Adipocyte (in vitro differentiated cells): ENCODE measurements around the gene LTBR.

ENCODE experiments used
- DNase-seq: peaks from one replicate; pipeline ENCODE4 v3.0.0-alpha.2; 2015; ENCODE audit warnings: low read depth
- H3K27me3 ChIP-seq: replicated peaks from 2 replicates; pipeline ENCODE4 v1.7.0; 2013; ENCODE audit warnings: mild to moderate bottlenecking, low read length, moderate library complexity; ENCODE audit not compliant: control insufficient read depth, insufficient read depth
- H3K36me3 ChIP-seq: 2 replicates; pipeline ENCODE4 v1.7.0; 2013; ENCODE audit warnings: low read length, mild to moderate bottlenecking, moderate library complexity; ENCODE audit not compliant: control insufficient read depth, insufficient read depth, severe bottlenecking
- H3K4me1 ChIP-seq: 2 replicates; pipeline ENCODE4 v1.7.0; 2013; ENCODE audit warnings: mild to moderate bottlenecking, low read length, moderate library complexity; ENCODE audit not compliant: control insufficient read depth, insufficient read depth
- H3K4me3 ChIP-seq: 2 replicates; pipeline ENCODE4 v1.7.0; 2013; ENCODE audit warnings: mild to moderate bottlenecking, low read length, moderate library complexity
- H3K9ac ChIP-seq: 2 replicates; pipeline ENCODE4 v1.7.0; 2013; ENCODE audit warnings: mild to moderate bottlenecking, low read length, moderate library complexity
- H3K9me3 ChIP-seq: 2 replicates; pipeline ENCODE4 v1.7.0; 2013; ENCODE audit warnings: mild to moderate bottlenecking, low read length, moderate library complexity; ENCODE audit not compliant: control insufficient read depth

LTBR gene

GRCh38 chr12:6361834-6362233 is 22.1 kb upstream of the LTBR start:
- no peaks in the 10 kb centered on the region for H3K27me3 ChIP-seq
- peaks cover 6% of the 10 kb centered on the region for H3K4me1 ChIP-seq
- no peak overlapping the region for H3K4me3 ChIP-seq
- H3K9ac ChIP-seq = no peak overlapping the region
- H3K9me3 ChIP-seq = no peaks in the 10 kb centered on the region
- no peaks in the 10 kb centered on the region for H3K36me3 ChIP-seq
- no peak for DNase-seq

GRCh38 chr12:6362403-6362802 is 21.6 kb upstream of the LTBR start:
- Histone ChIP-seq H3K36me3 (no peaks in the 10 kb centered on the region), H3K4me1 (peaks cover 6% of the 10 kb centered on the region), H3K4me3 (no peak overlapping the region), H3K27me3 (no peaks in the 10 kb centered on the region), H3K9ac (no peak overlapping the region), H3K9me3 (no peaks in the 10 kb centered on the region)
- no peak for DNase-seq

DNA sequence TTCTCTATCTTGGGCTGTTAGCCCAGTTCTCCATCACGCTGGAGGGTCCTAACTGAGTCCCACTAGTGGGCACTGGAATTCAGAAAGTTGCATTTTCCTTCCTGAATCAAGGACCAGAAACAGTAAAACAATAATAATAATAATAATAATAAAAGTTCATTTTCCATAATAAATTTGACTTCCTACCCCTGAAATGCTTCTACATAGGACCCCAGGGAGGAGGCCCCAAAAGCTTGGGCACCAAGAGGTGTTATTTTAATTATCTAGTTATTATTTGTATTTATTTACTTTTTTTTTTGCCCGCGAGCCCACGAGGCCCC is 21.0 kb upstream of the LTBR start:
- Histone ChIP-seq H3K36me3 (no peaks in the 10 kb centered on the region), H3K27me3 (no peaks in the 10 kb centered on the region), H3K4me3 (peak overlapping the region; percentile 92), H3K9me3 (no peaks in the 10 kb centered on the region), H3K4me1 (peaks cover 6% of the 10 kb centered on the region), H3K9ac (peak overlapping the region; percentile 95)
- DNase-seq = no peak

DNA sequence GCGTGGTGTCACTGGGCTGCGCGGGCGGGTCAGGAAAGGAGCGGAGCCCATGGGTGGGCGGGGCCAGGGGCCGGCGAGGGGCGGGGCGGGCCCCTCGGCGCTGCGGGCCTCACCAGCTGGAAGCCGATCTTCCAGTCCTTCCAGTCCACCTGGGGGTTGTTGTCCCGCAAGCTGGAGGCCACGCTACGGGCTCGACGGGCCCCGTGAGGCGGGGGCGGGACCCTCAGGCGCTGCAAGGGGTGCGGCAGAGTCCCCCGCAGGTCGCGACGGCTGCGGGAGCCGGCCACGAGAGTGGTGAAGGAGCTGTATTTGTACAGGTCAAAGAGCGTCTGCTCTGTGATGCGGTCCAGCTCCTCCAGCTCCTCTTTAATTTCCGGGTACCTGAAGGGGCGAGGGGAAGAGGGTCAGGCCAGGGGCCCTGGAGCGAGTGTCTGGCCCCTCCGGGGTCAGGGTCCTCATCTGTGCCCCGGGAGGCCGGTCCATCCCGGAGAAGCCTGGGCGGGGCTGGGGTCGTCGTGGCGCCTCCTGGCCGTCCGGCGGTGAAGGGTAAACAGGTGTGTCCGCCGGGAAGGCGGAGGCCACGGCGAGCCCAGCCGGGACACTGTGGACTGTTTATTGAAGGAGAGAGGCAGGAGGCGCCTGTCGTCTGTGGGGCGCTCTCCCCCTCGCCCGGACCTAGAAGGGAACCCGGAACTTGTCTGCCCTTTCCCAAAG is 20.5 kb upstream of the LTBR start:
- H3K4me3 ChIP-seq = peak overlapping the region; percentile 92
- peak; percentile 88 for DNase-seq
- no peaks in the 10 kb centered on the region for H3K27me3 ChIP-seq
- no peaks in the 10 kb centered on the region for H3K36me3 ChIP-seq
- peak overlapping the region; percentile 95 for H3K9ac ChIP-seq
- no peaks in the 10 kb centered on the region for H3K9me3 ChIP-seq
- H3K4me1 ChIP-seq = peaks cover 6% of the 10 kb centered on the region

- Histone ChIP-seq H3K9me3 (no peaks in the 10 kb centered on the region), H3K4me3 (peak overlapping the region; percentile 92), H3K36me3 (no peaks in the 10 kb centered on the region), H3K27me3 (no peaks in the 10 kb centered on the region), H3K9ac (peak overlapping the region; percentile 95), H3K4me1 (peaks cover 6% of the 10 kb centered on the region)
- DNase-seq = no peak
Observed at GRCh38 chr12:6364044-6364374, 20.0 kb upstream of the LTBR start.

DNA sequence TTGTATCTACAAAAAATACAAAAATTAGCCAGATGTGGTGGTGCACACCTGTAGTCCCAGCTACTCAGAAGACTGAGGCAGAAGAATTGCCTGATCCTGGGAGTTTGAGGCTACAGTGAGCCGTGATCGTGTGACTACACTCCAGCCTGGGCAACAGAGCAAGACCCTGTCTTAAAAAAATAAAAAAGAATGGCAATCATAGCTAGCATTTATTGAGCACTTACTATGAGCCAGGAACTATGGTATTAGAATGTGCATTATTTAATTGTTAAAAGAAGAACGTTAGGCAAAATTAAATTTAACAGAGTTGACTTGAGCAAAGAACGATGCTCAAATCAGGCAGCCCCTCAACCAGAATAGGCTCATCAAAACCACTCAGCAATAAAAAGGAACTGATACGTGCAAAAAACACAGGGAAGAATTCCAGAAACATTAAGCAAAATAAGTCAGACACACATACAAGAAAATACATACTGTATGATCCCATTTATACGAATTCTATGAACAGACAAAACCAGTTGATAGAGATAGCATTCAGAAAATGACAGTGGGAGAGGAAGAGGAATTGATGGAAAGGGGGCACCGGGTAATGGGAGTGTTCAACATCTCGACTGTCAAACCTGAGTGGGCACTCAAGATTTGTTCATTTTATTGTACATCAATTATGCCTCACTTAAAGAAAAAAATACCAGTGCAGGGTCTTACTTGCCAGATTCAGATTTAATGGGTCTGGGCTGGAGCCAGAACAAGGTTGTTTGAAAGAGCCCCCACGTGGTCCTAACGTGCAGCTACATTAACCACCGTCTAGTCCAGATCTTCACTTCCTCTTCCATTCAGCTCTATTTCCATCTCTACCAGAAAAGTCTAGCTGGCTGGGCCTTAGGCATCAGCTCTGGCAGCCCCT is 16.6 kb upstream of the LTBR start:
- H3K4me3 ChIP-seq = no peak overlapping the region
- H3K9ac ChIP-seq = no peak overlapping the region
- no peaks in the 10 kb centered on the region for H3K9me3 ChIP-seq
- peaks cover 30% of the 10 kb centered on the region for H3K4me1 ChIP-seq
- H3K36me3 ChIP-seq = no peaks in the 10 kb centered on the region
- DNase-seq = no peak
- H3K27me3 ChIP-seq = no peaks in the 10 kb centered on the region

DNA sequence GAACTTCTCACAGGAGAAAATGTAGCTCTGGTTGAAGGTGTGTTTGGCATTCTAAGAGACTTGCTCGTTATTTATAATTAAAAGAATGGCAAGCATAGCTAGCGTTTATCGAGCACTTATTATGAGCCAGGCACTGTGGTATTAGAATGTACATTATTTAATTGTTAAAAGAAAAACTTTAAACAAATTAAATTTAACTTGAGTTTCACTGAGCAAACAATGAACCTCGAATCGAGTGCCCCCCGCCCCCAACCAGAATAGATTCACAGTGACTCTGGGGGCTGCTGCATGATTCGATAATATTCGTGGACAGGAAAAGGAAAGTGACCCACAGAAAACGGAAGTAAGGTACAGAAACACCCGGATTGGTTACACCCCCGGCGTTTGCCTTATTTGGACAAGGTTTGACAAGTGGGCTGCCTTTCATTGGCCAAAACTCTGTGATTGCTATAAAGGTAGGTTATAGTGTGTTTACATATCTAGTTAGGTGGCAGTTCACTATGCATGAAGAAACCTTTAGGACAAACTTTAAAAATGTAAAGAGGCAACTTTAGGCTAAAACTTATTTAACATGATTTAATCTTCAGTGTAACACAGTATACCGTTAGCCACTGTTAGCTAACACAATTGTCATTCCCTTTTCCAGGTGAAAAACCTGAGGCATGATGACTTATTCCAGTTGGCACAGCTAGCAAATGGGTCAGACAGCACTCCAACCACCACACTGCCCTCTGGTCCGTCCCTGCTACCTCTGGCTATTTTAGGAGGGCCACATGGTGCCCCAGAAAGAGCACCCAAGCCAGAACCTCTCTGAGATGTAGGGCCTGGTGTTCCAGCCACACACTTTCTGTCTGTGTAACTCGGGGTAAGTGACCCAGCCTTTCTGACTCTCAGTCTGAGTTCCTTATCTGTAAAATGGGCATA is 15.7 kb upstream of the LTBR start:
- Histone ChIP-seq H3K36me3 (no peaks in the 10 kb centered on the region), H3K9me3 (no peaks in the 10 kb centered on the region), H3K27me3 (no peaks in the 10 kb centered on the region), H3K4me3 (no peak overlapping the region), H3K9ac (no peak overlapping the region), H3K4me1 (peaks cover 37% of the 10 kb centered on the region)
- no peak for DNase-seq

- H3K4me3 ChIP-seq = no peak overlapping the region
- DNase-seq = no peak
- no peaks in the 10 kb centered on the region for H3K27me3 ChIP-seq
- H3K9ac ChIP-seq = no peak overlapping the region
- no peaks in the 10 kb centered on the region for H3K36me3 ChIP-seq
- peaks cover 42% of the 10 kb centered on the region for H3K4me1 ChIP-seq
- H3K9me3 ChIP-seq = no peaks in the 10 kb centered on the region
Observed at GRCh38 chr12:6368906-6369525, 14.9 kb upstream of the LTBR start.

DNA sequence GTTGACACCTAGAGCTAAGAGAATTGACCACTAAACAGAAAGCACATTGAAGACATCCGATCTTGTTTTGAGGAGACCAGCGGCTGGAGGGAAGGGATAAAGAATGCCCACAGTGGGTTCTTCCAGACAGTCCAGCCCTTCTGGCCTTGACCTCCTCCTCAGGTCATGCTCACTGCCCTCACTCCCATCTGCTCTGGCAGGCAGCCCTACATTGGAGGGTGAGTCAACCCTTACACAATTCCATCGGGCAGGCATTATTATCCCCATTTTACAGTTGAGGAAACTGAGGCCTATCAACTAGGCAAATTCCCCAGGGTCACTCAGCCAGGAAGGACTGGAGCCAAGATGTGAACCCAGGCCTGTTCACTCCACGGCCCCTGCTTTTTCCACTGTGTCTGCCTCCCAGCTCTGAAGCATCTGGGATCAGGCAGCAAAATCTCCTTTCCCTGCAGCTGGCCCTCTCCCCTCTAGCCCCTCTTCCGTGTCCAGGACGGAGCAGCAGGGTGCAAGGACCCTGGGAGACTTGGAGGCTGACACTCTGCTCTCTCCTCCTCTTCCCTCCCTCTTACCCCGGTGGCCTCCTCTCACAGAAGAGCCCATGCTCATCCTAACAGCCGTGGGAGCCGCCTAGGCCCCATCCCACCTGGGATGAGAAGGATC is 13.9 kb upstream of the LTBR start:
- H3K9me3 ChIP-seq = no peaks in the 10 kb centered on the region
- DNase-seq = no peak
- no peak overlapping the region for H3K4me3 ChIP-seq
- no peaks in the 10 kb centered on the region for H3K36me3 ChIP-seq
- H3K27me3 ChIP-seq = no peaks in the 10 kb centered on the region
- peaks cover 39% of the 10 kb centered on the region for H3K4me1 ChIP-seq
- no peak overlapping the region for H3K9ac ChIP-seq

DNA sequence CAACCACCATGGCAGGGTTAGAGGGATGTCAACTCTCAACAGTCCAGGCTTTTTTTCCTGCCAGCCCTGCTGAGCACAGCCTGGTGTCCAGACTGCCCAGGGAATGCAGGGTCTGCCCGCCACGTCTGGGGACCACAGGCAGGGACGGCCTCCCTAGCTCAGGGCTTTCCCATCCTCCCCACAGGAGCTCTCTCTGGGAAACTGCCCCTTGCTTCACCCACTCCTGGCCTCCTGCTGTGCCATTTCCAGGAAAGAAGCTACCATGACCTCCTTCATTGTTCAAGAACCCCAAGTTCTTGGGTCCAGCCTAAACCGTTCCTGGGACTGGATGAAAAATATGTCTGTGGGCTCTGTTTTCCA is 13.4 kb upstream of the LTBR start:
- H3K4me3 ChIP-seq = no peak overlapping the region
- H3K27me3 ChIP-seq = no peaks in the 10 kb centered on the region
- no peaks in the 10 kb centered on the region for H3K9me3 ChIP-seq
- no peak for DNase-seq
- no peaks in the 10 kb centered on the region for H3K36me3 ChIP-seq
- H3K4me1 ChIP-seq = peaks cover 44% of the 10 kb centered on the region
- peak overlapping the region; percentile 45 for H3K9ac ChIP-seq
